Measurements from ENCODE around the gene SHOC2. TPM values are rescaled to one million over a fixed set of nuclear protein-coding genes. Genes with fewer than 3 reads are reported as not detected.
A peak's percentile ranks its signal among the peaks of the same experiment; 100 is the strongest.

SHOC2 gene
- total RNA-seq, 1 experiment from 2014 or later = 23.7 TPM

DNA sequence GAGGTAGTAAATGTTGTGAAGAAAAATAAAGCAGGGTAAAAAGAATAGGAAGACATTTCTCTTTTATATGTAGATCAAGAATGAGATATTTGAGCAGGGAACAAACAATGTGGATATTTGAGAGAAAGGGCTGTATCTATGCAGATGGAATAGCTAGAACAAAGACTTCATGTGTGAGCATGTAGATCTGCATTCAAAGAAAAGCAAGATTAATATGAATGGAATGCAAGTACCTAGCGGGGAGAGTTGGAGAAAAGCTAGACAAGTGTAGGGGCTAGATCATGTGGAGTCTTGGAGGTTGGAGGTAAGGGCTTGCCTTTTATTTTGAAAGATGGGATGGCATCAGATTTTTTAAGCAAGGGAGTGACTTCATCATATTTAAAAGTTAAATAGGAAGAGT is 27.1 kb downstream of the SHOC2 start:
- Histone ChIP-seq H2AK5ac (ENCODE audit: insufficient read length, low read length) (no peak overlapping the region), H4K5ac (ENCODE audit: insufficient read length, low read depth, low read length) (no peak overlapping the region), H2BK20ac (ENCODE audit: low read depth, low read length, poor library complexity, severe bottlenecking) (no peak overlapping the region), H2AFZ (ENCODE audit: low read length) (no peak overlapping the region), H3K27me3 (ENCODE audit: insufficient read depth, low read length) (no peaks in the 10 kb centered on the region), H2BK120ac (ENCODE audit: low read depth, low read length, poor library complexity, severe bottlenecking) (no peak overlapping the region), H2BK15ac (ENCODE audit: low read depth, low read length) (no peak overlapping the region), H3K14ac (ENCODE audit: insufficient read depth, low read length) (no peak overlapping the region), H3K23me2 (ENCODE audit: insufficient read length, low read depth, low read length, poor library complexity, severe bottlenecking) (no peaks in the 10 kb centered on the region), H2BK12ac (ENCODE audit: insufficient read length, low read depth, low read length) (no peak overlapping the region), H3T11ph (ENCODE audit: low read length) (no peak overlapping the region), H3K18ac (ENCODE audit: insufficient read length, low read depth, low read length) (no peak overlapping the region), H3K4me1 (ENCODE audit: insufficient read depth, low read length) (peaks cover 5% of the 10 kb centered on the region), H3K79me1 (ENCODE audit: insufficient read depth, low read depth, low read length, poor library complexity, severe bottlenecking) (no peaks in the 10 kb centered on the region), H3K23ac (ENCODE audit: insufficient read length, low read depth, low read length) (no peak overlapping the region), H3K27ac (ENCODE audit: insufficient read length, low read depth, low read length) (no peak overlapping the region), H4K8ac (replicated peaks; ENCODE audit: insufficient read length, low read depth, low read length) (no peak overlapping the region), H3K4me2 (ENCODE audit: insufficient read depth, insufficient read length, low read length) (no peak overlapping the region), H3K4ac (ENCODE audit: low read depth, low read length) (no peak overlapping the region), H3K9ac (ENCODE audit: extremely low read depth, insufficient read length, low read length) (no peak overlapping the region), H2BK5ac (ENCODE audit: insufficient read length, low read length) (no peak overlapping the region), H4K91ac (ENCODE audit: insufficient read length, low read depth, low read length) (no peak overlapping the region), H3K9me3 (ENCODE audit: control insufficient read depth, low read depth, low read length) (no peaks in the 10 kb centered on the region), H3K79me2 (ENCODE audit: insufficient read depth, low read length) (no peaks in the 10 kb centered on the region; the same call in 1 of the 2 replicates), H3K56ac (ENCODE audit: insufficient read length, low read depth, low read length) (no peak overlapping the region), H4K20me1 (ENCODE audit: control insufficient read depth, insufficient read depth, insufficient read length) (no peaks in the 10 kb centered on the region)
- no peak overlapping the region for H3K4me3 Mint-ChIP-seq
- no peaks in the 10 kb centered on the region for H3K27me3 Mint-ChIP-seq (ENCODE audit: low read depth)
- peaks cover 0 to 5% (median 5%) of the 10 kb centered on the region in 3 experiments; a peak in 3 of 7 replicates for H3K36me3 Mint-ChIP-seq (ENCODE audit: insufficient read depth in 1 of 3, low read depth in 3 of 3)
- no CpG with 5 or more reads among the region's 1 CpG for WGBS (ENCODE audit: extremely low coverage, insufficient read length, low lambda C conversion rate)
- no peak for DNase-seq
- H3K4me1 Mint-ChIP-seq = peaks cover 21 to 32% of the 10 kb centered on the region in 2 experiments
- no peaks in the 10 kb centered on the region; a peak in 1 of 5 replicates for H3K9me3 Mint-ChIP-seq
- TF ChIP-seq, protein P1, sequence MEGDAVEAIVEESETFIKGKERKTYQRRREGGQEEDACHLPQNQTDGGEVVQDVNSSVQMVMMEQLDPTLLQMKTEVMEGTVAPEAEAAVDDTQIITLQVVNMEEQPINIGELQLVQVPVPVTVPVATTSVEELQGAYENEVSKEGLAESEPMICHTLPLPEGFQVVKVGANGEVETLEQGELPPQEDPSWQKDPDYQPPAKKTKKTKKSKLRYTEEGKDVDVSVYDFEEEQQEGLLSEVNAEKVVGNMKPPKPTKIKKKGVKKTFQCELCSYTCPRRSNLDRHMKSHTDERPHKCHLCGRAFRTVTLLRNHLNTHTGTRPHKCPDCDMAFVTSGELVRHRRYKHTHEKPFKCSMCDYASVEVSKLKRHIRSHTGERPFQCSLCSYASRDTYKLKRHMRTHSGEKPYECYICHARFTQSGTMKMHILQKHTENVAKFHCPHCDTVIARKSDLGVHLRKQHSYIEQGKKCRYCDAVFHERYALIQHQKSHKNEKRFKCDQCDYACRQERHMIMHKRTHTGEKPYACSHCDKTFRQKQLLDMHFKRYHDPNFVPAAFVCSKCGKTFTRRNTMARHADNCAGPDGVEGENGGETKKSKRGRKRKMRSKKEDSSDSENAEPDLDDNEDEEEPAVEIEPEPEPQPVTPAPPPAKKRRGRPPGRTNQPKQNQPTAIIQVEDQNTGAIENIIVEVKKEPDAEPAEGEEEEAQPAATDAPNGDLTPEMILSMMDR (conservative IDR thresholded peaks at IDR 0.05) = no peak
- peak overlapping the region in 1 of 3 experiments; percentile 2; a peak in 1 of 7 replicates for H3K27ac Mint-ChIP-seq
